Stimulated activated CD4-positive, alpha-beta T cell treated with anti-CD3 and anti-CD28 coated beads, Interleukin-15, amount 100 ng/mL, for 24 hours (primary cell): ENCODE data around the gene EFS.
A peak's percentile ranks its signal among the peaks of the same experiment; 100 is the strongest.
"Not testable (repeated sequence)": the region's sequence is repeated elsewhere in the genome, so short reads cannot be mapped to it uniquely, and the experiment has no call there.

Experiments
- DNase-seq: peaks from one replicate; pipeline ENCODE4 v3.0.0-alpha.2; 2020

EFS gene

DNA sequence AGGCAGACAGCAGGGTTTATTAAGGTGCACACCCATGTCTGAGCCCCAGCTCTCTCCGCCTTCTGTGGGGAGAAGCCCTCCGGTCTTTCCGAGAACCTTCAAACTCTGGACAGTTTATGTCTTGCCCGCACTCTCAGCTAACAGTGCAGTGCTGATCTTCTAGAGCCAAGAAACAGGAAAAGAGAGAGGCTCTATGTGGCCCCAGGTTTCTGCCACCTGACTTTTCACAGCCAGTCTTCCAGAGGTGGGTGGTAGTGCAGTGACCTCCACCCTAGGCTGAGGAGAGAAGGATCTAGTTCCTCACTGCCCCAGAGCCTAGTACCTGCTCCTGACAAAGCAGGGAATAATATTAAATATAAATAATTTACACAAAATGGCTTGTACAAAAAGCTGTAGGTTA, 8.3 kb downstream of the EFS start:
- no peak for DNase-seq

DNA sequence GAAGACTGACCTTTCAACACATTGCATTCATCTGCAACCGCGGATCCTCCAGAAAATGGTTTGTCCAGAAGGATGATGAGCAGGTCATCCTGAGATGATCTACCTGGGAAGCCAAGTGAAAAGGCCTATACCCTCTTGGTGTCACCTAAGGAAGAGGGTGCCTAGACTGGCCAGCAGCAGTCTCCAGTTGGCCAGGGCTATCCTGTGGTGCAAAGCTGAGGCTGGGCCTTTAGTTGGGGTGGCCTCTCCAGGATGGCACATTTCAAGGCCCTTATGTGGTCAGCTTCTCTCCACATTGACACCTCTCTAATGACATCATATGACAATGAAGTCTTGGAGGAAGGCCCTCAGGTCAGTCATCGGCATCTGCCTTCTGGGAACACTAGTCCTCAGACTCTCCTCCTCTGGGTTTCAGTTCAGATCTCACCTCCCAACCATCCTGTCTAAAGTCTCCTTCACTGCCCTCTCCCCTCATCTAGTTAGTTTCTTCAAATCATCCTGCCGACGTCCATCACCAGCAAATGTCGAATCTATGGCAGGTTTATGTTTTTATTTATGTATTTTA, 9.0 kb downstream of the EFS start:
- no peak for DNase-seq

DNA sequence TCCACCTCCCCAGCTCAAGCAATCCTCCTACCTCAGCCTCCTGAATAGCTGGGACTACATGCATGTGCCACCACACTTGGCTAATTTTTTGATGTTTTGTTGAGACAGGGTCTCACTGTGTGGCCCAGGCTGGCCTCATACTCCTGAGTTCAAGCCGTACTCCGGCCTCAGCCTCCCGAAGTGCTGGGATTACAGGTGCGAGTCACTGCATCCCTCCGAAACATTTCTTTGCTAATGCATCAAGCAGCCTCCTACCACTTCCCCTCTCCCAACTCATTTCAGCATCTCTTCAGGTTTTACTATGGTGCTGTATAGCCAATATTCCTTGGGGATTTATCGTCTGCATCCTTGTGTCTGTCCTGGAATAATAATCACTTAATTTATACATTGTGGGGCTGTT, 10.0 kb downstream of the EFS start:
- no peak for DNase-seq

DNA sequence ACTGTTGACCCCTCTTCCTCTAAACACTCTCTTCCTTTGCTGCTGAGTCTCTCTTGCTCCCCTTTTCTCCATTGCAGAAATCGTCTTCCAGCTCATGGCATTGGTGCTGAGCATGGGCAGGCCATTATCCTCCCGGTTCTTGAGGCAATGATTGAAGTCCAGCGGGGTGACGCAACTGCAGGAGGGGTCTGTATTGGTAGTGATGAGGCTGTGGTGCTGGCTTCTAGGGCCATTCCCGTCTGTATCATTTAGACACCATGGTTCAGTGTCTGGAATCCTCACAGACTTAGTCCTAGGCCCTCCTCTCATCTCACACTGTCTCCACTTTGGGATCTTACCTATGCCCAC, 11.6 kb downstream of the EFS start:
- DNase-seq, result no peak

DNA sequence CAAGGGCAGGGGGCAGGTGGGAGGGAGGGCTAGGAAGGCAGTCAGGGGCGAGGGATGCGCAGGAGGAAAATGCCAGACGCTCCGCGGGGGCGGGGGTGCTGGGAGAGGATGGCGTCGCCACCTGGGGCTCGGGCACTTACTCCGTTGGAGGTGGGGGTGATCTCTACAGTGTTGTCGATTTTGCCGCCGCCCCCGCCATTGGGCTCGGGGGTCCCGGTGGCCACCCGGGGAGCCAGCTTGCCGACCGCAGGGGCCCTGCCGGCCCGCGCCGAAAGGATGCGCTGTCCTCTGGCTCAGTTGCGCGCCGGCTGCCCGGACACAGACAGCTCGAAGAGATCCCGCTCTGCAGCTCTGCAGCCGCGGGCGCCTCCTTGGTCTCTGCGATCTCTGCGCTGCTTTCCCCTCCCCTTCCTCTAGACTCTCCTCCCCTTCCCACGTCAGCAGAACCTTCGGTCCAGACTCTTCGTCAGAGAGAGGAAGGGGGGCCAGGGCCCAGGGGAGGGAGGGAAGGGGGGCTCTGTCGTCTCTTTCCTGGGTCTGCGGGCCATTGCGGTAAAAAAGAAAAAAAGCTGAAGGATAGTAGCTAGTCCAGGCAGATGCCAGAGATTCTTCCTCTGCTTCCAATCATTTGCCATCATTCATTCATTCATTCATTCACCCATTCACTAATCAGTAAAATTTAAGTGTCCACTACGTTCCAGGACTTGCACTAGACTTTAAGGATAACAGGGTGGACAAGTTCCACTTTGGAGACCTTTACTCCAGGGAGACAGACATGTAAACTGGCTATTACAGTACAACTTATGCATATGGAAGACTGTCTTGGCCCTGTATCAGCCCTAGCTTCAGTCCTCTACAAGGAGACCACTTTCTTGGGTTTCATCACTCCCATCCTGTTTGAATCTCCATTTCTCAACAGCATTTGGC, 12.2 kb downstream of the EFS start, which contains the start of gene SLC22A17:
Gene SLC22A17 (minus strand): TSS at position 382 of the 927 bp plus-strand sequence.
- DNase-seq, result peak; percentile 74

DNA sequence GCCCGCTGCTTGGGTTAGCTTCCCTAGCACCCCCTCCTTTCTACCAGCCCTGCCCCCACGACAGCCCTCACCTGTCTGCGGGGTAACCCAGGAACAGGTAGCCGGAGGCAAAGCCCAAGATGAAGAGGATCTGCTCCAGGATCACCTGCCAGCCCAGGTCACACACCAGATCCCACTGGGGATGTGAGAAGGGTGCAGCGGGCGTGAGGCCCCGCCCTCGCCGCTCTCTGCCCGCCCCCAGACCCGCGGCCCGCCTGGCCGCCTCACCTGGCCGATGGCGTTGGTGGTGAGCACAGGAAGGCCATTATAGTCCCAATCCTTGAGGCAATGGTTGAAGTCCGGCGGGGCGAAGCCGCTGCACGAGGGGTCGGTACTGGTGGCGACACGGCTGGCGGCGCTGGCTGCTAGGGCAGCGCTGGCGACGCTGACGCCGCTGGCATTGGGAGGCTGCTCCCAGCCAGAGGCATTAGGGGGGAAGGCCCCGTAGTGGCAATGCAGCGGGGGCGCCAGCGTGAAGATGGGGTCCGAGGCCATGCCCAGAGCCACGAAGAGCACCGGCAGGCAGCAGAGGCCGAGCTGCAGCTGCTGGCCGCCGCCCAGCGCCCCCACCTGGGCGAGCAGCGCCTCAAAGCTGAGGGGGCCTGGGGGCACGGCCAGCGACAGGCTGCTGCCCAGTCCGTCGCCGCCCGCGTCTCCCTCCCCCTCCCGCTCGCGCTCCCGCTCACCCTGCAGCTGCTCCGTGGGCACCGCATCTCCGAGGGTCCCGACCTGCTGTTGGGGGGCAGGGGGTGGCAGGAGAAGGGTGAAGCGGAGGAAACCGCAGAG, 13.1 kb downstream of the EFS start:
- peak; percentile 21 for DNase-seq

DNA sequence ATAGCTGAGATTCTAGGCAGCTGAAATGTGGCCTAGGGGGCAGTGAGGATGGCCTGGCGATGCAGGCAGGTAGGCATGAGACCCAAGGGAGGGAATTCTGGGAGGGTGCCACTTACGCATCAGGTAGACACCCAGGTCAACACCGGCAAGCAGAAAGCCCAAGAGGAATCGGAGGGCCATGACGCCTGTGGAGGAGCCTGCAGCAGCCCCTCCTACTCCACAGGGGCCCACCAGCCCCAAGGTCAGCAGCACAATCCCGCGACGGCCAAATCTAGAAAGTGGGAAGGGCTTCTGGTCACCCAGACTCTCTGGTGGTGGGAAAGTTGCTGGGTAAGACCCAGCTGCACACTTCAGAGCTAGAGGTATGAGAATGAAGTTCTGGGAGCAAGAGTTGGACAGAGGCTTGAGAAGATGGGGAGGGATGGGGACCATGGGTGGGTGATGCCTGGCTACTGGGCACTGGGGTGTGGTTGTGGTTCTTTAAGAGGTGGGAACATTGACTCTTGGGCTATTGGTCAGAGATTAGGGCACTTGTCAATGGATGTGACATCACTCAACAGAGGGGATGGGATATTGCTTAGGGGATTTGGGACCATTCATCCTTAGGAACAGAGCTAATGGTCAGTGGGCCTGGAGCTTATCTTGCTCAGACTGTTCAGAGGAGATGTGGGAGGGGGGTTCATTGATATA, 15.7 kb downstream of the EFS start:
- no peak for DNase-seq

DNA sequence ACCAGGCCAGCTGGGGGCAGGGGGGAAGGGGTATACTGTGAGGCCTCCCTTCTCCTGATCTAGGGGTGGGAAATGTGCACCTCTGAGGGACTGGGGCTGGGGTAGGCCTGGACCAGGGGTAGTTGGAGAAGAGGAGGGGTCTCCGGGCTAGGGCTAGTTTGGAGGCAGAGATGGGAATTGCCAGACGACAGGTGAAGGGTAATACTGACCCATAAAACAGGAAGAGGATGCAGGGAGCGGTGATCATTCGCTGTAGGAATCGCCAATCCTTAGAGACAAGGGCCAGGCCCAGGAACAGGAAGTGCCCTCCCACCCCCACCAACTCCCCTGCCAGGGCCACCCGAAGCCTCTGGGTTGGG, 16.7 kb downstream of the EFS start:
- DNase-seq, result no peak

DNA sequence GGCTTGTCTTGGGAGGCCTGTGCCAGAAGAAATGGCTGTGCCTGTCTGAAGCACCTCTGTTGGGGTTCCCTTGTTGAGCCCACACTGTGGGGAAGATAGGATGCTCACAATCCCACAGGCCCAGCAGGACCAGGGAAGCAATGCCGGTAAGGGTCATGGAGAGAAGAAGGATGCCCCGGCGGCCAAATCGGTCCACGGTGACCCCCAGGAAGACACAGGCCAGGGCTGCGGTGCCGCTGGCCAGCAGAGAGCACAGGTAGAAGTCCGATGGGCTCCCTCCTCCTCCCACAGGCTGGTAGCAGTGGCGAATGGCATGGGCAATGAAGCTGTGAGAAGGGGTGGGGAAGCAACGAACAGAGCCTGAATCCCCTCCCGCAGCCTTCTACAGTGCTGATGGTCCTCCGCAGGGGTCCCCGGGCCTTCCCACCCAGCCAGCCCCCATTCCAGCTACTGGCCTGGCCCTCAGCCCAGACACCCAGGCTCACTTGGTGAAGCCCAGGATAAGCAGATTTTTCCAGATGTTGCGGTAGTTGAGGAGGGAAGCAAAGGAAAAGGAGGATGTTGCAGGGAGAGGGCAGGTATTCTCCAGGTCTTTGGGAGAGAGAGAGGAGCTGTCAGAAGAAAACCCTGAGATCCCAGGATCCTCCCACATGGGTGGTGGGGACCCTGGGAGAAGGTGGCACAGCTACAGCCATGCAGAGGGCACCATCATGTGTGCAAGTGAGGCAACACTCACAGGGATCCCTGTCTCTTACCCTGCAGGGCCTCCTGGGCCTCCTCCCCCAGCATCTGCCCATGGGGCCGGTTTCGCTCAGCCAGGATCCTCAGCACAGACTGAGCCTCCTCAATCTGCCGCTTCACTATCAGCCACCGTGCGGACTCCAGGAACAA, 17.3 kb downstream of the EFS start:
- DNase-seq, result no peak

DNA sequence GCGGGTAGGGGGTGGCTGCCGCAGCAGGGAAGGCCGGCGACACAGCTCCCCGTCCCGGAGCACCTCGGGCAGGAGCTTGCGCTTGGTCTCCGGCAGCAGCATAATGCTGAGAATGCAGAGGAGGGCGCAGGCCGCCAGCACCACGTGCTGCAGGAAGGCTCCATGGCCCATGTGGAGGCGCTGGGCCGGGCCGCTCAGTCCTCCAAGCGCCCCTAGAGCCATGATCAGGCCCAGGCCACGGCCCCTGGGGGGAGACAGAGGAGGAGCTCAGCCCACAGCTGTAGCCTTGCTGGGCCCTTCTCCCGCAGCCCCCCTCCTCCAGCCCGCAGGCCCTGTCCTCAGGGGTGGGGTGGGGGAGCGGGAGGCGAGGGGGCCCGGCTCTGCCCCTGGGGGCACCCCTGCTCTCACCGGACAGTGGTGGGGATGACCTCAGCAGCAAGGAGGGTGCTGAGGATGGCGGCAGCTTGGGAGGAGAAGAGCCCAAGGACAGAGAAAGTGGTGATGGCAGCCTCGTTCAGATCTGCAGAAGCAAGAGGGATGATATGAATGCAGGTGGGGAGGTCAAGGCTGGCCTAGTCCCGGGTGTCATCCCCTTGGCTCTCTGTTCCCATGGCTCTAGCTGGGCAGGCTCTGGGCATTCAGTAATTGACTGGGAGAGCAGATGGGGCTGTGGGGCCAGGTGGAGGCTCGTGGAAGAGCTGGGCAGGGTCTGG, 18.1 kb downstream of the EFS start:
- no peak for DNase-seq

DNA sequence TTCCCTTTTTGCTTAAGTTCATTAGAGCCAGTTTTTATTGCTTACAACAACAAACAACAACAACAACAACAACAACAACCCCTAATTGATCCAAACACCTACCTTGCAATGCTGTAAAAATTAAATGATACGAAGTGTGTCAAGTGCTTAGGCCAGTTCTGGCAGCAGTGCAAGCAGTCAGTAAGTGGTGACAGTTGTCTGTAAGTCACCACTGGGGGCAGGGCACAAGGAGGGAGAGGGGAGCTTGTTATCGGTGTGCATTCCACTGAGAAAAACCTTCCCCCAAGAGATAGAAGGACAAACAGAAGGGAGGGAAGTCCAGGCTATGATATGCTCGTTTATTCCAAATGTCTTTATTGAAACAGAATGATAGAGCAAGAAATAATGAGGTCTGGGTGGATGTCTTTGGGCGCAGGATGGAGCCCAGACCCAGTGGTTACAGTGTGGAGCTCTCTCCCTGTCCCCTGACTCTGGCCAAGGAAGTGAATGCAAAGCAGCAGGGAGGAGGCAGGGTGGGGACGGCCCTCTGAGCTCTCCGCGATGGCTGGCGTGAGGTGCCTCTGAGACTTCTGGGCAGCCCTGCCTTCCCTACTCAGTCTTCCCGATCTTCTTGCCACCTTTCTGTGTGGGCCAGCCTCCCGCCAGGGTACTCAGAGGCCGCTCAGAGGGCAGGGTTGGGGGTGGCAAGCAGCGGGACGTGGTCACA, 18.8 kb downstream of the EFS start:
- no peak for DNase-seq

DNA sequence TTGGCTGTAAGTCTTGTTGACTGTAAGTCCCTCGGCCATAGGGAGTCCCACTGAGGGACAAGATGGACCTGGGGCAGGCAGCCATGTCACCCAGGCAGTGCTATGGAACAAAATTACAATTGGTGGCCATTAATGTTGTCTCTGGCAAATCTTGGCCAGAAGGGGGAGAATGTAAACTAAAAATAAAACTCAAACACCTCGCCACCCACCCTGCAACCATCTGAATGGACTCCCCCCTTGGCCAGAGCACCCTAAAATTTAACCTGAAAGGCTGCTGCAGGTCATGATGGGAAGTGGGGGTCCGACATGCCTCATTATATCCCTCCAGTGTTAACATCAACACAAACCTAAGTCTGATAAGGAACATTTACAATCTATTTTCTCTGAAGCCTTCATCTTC, 20.5 kb downstream of the EFS start:
- no peak for DNase-seq

DNA sequence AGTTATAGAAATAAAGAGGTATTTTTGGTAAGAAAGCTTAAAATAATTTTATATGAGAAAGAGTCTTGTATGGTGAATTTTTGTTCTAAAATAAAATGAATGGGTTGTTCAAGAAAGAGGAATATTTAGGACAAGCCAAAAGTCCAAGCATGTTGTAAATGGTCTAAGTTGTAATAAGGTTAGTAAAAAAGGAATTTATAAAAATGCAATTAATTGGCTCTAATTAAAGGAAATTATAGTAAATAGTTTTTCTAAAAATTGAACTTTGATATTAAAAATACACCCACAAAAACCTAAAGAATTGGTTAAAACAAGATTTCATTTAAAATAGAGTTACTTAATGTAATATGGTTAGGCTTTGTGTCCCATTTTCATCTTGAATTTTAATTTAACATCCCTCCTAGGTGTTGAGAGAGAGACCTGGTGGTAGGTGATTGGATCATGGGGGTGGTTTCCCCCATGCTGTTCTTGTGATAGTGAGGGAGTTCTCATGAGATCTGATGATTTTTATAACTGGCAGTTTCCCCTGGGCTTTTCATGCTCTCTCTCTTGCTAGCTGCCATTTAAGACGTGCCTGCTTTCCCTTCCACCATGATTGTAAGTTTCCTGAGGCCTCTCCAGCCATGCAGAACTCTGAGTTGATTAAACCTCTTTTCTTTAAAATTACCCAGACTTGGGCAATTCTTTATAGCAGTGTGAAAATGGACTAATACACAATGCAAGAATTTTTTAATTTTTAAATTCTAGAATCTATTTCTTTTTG, 25.3 kb downstream of the EFS start:
- DNase-seq, result no peak

DNA sequence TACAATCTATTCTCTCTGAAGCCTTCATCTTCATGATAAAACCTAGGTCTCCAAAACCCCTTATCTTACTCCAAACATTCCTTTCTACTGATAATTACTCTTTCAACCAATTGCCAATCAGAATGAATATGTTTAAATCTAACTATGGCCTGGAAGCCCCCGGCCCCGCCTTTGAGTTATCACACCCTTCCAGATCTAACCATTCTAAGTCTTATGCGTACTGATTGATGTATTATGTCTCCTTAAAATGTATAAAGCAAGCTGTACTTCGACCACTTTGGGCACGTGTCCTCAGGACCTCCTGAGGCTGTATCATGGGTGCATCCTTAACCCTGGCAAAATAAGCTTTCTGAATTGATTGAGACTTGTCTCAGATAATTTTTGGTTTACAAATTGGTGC, 29.3 kb downstream of the EFS start:
- DNase-seq, result no peak

DNA sequence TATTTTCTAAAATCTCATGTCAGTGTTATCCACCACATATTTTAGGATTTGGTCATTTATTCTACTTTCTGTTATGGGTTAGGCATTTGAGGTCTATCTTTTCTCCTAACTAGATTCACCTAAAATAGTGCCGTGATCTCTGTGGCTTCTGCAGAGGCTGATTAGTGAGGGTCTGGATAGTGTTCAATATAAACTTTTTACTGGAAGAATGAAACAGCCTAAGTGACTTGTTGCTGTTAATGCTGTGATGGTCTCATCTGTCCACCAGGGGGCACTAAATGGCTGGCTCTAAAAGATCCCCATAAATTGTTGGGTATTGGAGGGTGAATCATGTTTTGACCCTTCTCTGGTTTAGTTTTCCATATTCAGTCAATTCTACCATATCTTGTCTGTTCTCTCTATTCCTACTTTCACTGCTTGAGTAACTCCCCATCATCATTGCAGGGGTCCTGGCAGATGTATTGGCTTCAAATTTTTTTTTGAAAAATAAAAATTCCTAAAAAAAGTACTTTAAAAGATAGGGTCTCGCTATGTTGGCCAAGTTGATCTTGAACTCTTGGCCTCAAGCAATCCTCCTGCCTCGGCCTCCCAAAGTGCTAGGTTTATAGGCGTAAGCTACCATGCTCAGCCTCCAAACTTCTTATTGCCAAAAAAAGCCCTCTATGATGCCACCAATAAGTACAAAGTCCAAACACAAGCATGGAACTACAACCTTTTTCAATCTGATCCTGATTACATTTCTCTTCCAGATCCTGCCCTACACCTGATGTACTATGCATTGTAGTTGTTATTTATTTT, 36.8 kb downstream of the EFS start:
- DNase-seq, result peak; percentile 76

DNA sequence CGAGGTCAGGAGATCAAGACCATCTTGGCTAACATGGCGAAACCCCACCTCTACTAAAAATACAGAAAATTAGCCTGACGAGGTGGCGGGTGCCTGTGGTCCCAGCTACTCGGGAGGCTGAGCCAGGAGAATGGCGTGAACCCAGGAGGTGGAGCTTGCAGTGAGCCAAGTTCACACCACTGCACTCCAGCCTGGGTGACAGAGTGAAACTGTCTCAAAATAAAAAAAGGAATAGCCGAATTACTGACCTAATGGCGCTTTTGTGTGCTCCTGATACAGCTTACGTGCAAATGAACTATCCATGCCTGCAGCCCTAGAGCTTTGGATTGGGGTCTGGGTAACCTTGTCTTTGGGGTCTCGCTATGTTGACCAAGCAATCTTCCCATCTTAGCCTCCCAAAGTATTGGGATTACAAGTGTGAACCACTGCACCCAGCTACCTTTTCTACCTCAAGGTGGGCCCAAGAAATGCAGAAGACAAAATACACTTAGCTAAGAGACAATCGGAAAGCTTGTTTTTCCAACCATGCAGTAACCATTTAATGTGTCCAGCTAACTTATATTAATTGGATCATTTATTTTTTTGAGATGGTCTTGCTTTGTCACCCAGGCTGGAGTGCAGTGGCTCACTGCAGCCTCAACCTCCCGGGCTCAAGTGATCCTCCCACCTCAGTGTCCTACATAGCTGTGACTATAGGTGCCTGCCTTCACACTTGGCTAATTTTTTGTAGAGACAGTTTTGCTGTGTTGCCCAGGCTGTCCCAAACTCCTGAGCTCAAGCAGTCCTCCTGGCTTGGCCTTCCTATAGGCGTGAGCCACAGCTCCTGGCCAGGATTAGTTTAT, 38.3 kb downstream of the EFS start:
- no peak for DNase-seq

DNA sequence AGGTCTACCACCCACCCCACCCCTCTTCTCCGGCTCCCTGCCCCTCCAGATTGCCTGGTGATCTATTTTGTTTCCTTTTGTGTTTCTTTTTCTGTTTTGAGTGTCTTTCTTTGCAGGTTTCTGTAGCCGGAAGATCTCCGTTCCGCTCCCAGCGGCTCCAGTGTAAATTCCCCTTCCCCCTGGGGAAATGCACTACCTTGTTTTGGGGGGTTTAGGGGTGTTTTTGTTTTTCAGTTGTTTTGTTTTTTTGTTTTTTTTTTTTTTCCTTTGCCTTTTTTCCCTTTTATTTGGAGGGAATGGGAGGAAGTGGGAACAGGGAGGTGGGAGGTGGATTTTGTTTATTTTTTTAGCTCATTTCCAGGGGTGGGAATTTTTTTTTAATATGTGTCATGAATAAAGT, 39.2 kb downstream of the EFS start:
- not testable (repeated sequence) for DNase-seq

DNA sequence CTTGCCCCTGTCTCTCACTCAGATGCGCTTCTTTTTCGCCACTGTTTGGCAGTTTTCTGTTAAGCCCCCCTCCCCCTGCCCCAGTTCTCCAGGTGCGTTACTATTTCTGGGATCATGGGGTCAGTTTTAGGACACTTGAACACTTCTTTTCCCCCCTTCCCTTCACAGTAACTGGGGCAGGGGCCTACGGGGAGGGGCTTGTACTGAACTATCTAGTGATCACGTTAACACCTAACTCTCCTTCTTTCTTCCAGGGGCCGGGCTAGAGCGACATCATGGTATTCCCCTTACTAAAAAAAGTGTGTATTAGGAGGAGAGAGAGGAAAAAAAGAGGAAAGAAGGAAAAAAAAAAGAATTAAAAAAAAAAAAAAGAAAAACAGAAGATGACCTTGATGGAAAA, 40.0 kb downstream of the EFS start:
- DNase-seq, result no peak
